Limb (tissue), 2 donors: ENCODE measurements around the gene TPRKB.
"Not testable (repeated sequence)": the region's sequence is repeated elsewhere in the genome, so short reads cannot be mapped to it uniquely, and the experiment has no call there.

Source experiments
- DNase-seq, 2 donors: peaks; one replicate each; pipeline ENCODE4 v3.0.0-alpha.2; 2016; ENCODE audit errors: extremely low spot score in 2 of 2

TPRKB gene

GRCh38 chr2:73739101-73739500, 2.0 kb upstream of the TPRKB start:
- no peak for DNase-seq

GRCh38 chr2:73736378-73736777, 767 bp downstream of the TPRKB start:
- no peak for DNase-seq

DNA sequence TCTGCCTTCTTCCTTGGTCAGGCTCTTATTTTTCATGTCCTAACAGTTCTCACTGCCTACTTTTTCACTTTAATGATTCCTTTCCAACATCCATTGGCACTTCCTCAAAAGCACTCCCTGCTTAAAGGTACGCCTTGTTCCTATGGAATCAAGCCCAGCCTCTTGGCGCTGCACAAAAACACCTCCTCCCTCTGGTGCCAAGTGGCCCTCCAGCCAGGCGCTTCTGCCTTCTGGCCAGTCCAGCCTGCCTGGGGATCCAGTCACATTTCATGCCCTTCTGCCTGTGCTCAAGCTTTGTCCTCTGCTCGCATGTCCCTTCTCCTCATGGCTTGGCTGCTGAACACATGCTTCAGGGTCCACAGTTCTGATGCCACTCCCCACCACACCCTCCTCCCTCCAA, 6.3 kb downstream of the TPRKB start:
- no peak for DNase-seq

DNA sequence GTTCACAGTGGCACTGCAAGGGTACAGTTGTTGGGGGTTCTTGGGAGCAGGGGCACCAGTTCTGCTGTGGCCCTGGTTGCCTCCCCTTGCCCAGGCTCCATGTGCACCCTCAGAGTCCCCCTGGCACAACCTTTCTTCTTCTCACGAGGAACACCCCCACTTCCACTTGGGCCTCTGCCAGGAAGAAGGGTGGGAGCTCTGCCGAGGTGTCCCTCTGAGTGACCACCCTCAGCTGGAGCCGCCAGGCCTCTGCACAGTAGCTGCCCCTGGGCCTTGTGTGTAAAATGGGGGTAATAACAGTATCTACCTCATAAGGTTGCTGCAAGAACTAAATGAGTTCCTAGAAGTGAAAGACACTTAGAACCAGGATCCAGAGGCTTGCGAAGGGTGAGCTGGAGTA, 8.4 kb downstream of the TPRKB start:
- no peak for DNase-seq

GRCh38 chr2:73728043-73728442, 9.1 kb downstream of the TPRKB start:
- no peak for DNase-seq

- DNase-seq: not testable (repeated sequence)
Measured at GRCh38 chr2:73726657-73727056, 10.5 kb downstream of the TPRKB start.

DNA sequence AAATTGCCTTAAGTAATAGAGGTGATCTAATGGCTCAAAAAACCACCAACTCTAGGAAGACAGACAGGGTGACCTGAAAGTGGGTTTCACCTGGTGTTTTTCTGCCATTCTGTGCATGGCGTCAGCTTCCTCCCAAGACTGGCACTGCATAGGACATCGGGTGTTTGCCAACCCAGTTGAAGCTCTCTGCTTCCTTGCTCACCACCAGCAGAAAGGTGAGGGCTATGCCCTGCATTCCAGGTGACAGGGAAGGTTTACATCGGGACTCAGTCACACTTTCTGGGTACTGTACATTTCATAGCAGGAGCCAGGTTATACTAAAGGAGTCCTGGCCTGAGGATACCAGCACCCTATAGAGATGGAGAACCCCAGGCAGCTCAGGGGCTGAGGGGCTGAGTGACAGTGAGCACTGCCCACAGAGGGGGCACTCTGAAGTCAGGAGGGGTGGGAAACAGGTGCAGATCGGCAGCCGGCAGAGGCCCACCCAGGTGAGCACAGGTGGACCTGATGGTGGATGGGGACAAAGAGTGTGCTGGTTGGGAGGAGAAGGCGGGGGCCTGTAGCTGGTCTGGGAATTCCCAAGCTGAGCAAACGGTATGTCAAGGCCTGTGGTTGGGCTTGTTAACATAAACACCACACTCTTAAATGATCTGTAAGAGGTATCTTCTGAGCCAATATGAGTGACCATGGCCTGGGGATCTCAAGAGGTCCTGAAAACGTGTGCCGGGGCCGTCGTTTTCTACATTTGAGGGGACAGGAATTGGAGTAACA, 18.1 kb downstream of the TPRKB start:
- no peak for DNase-seq

- no peak for DNase-seq
Measured at GRCh38 chr2:73718421-73718820, 18.7 kb downstream of the TPRKB start.

GRCh38 chr2:73717695-73718094, 19.4 kb downstream of the TPRKB start:
- not testable (repeated sequence) for DNase-seq

GRCh38 chr2:73717251-73717606, 19.9 kb downstream of the TPRKB start:
- DNase-seq: no peak

- no peak for DNase-seq
Measured at GRCh38 chr2:73716543-73717250, 20.4 kb downstream of the TPRKB start.

DNA sequence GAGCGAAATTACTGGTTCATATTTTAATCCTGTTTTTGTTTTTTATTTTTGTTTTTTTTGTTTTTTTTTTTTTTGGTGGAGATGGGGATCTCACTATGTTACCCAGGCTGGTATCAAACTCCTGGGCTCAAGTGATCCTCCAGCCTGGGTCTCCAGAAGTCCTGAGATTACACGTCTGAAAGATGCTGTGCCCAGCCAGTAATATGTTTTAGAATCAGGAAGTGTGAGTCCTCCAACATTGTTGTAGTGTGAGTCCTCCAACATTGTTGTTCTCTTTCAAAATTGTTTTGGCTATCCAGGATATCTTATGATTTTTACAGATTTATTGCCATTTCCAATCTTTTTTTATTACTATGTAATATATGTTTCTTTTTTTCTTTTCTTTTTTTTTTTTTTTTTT, 23.1 kb downstream of the TPRKB start:
- DNase-seq: no peak

DNA sequence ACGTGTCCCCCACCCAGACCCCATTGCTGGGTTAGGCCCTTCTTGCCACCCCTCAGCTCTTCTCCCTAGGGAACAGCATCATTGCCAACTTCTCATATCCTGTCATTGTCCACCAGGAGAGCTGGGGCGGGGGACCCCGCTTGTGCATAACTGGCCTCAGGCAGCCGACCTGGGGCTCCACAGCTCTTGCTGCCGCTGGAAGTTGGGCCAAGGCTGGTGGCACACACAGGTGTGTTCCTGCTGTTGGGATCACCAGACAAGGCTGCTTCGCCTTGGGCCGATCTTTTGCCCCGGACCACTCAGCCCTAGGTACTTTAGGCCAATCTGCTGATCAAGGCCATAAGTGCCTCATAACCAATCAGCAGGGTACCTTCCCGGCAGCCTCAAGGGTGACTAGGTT, 28.6 kb downstream of the TPRKB start:
- no peak for DNase-seq

DNA sequence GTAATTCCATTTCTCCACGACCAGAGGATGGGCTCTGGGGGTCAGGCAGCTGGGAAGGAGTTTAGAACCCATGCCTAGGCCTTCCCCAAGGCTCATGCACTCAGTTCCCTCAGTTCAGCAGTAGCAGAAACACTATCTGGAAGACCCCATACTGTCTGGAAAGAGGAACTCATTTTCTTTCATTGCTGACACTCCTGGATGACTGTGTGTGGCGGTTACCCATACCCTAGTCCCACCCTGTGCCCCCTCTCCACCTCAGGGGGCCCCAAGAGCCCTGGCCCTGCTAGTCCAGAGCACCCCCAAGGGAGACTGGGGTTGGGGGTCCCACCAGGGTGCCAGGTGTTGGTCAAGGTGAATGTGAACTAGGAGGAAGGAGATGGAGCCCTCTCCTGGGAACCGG, 29.5 kb downstream of the TPRKB start:
- no peak for DNase-seq

DNA sequence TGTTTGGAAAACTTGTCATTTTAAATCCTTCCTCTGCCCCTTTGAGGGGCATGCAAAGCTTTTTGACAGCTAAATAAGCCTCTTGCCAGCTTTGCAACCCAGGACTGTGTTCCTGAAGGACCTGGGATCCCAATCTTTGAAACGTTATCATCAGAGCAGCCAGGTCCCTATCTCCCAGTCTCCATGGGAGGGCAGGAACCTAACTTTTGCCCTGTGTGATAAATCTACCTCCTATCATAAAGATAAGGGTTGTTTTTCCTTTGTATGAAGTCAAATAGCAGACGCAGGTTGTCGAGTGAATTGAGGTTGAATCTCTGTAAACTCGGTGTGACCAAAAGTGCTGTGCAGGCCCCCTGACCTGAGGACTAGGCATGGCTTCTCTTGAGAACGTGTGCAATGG, 30.1 kb downstream of the TPRKB start:
- no peak for DNase-seq

GRCh38 chr2:73705091-73705490, 32.1 kb downstream of the TPRKB start:
- no peak for DNase-seq

GRCh38 chr2:73704285-73704684, 32.9 kb downstream of the TPRKB start:
- no peak for DNase-seq

- DNase-seq: no peak
Measured at GRCh38 chr2:73703675-73704074, 33.5 kb downstream of the TPRKB start.

- not testable (repeated sequence) for DNase-seq
Measured at GRCh38 chr2:73702852-73703493, 34.2 kb downstream of the TPRKB start.

DNA sequence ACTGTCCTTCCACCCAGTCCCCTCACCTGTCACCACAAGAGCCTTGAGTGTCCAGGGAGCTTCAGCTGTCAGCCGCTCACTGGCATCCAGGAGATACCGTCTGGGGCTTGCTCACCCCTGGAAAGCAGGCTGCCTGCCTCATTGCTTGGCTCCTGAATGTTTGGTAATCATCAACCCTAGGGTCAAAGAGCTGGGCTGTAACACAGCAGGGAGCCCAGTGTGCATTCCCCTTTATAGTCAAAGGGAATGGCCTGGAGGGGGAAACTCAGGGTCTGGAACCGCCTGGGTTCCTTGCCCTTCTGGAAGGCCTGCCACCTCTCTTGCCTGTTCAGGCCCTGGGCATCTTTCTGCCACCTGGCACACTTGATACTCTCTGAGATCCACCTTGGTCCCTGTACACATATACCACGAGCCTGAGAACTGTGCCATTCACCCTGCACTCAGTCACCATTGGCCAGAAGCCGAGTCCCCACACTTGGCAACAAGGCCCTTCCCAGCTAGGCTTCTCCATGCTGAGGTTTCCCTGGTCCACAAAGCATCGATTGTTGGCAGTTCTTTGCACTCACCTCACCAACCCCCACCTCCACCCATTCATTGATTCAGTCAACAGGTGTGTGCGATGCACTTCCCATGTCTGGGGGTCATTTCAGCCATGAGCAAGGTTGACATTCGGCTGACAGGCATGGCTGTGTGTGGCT, 35.0 kb downstream of the TPRKB start:
- no peak for DNase-seq

- not testable (repeated sequence) for DNase-seq
Measured at GRCh38 chr2:73701448-73701765, 35.7 kb downstream of the TPRKB start.
